Lower lobe of right lung (tissue), 2 donors: ENCODE data around the gene KRTAP10-4. TPM values are rescaled to one million over a fixed set of nuclear protein-coding genes. Genes with fewer than 3 reads are reported as not detected.
"Not testable (repeated sequence)": the region's sequence is repeated elsewhere in the genome, so short reads cannot be mapped to it uniquely, and the experiment has no call there.

Source experiments
- ATAC-seq, 2 donors: fragments of 200-7000 bp; cut with Tn5 transposase; one replicate each; pipeline ENCODE4 v1.9.1; 2020 to 2022; ENCODE audit warnings: mild to moderate bottlenecking in 2 of 2, moderate library complexity in 2 of 2
- DNase-seq: peaks from one replicate; pipeline ENCODE4 v3.0.0-alpha.2; 2020
- H3K27ac ChIP-seq: fragments of 200-600 bp; one replicate; pipeline ENCODE4 v1.8.0; 2022
- H3K27me3 ChIP-seq: fragments of 200-600 bp; one replicate; pipeline ENCODE4 v1.8.0; 2022; ENCODE audit warnings: low read depth
- H3K36me3 ChIP-seq: fragments of 200-600 bp; one replicate; pipeline ENCODE4 v1.8.0; 2022; ENCODE audit warnings: mild to moderate bottlenecking
- H3K4me1 ChIP-seq: fragments of 200-600 bp; one replicate; pipeline ENCODE4 v1.8.0; 2022
- H3K4me3 ChIP-seq: fragments of 200-600 bp; one replicate; pipeline ENCODE4 v1.8.0; 2022; ENCODE audit warnings: mild to moderate bottlenecking
- H3K9me3 ChIP-seq: fragments of 200-600 bp; one replicate; pipeline ENCODE4 v1.8.0; 2022
- intact Hi-C: fragments of 100-400 bp; cut with DNase I; formaldehyde crosslinking; loops from one replicate; pipeline ENCODE4 v1.11.0; 2022
- total RNA-seq: library from RNA; stranded (reverse); fragmentation: NEBNext Ultra II Directional; extraction: Animal tissue kit (Norgen Biotek cat#: 25700); gene quantifications from one replicate; pipeline ENCODE4 v1.2.1, GENCODE V29; 2021
- TF ChIP-seq, protein P1 (sequence below): fragments of 200-600 bp; IDR thresholded peaks from one replicate; pipeline ENCODE4 v1.8.0; 2022; ENCODE audit warnings: antibody characterized with exemption, mild to moderate bottlenecking
- donor health status: DM: no; HTN: yes; CAD: no; lungs with severe emphysema.

Gene KRTAP10-4
- total RNA-seq, 1 donor from 2014 or later: not detected

DNA sequence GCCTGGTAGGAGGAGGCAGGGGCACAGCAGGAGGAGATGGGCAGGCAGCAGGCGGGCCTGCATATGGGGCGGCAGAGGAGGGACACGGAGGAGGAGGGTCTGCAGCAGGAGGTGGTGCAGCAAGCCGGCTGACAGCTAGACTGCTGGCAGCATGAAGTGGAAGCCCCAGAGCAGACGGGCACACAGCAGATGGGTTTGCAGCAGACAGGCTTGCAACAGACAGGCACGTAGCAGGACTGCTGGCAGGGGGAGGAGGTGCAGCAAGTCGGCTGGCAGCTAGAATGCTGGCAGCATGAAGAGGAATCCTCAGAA, 6.3 kb downstream of the KRTAP10-4 start:
- Histone ChIP-seq H3K27me3 (peaks cover 5% of the 10 kb centered on the region), H3K4me1 (no peaks in the 10 kb centered on the region), H3K36me3 (no peaks in the 10 kb centered on the region), H3K9me3 (peaks cover 15% of the 10 kb centered on the region), H3K27ac (no peak overlapping the region), H3K4me3 (no peak overlapping the region)
- TF ChIP-seq, protein P1, sequence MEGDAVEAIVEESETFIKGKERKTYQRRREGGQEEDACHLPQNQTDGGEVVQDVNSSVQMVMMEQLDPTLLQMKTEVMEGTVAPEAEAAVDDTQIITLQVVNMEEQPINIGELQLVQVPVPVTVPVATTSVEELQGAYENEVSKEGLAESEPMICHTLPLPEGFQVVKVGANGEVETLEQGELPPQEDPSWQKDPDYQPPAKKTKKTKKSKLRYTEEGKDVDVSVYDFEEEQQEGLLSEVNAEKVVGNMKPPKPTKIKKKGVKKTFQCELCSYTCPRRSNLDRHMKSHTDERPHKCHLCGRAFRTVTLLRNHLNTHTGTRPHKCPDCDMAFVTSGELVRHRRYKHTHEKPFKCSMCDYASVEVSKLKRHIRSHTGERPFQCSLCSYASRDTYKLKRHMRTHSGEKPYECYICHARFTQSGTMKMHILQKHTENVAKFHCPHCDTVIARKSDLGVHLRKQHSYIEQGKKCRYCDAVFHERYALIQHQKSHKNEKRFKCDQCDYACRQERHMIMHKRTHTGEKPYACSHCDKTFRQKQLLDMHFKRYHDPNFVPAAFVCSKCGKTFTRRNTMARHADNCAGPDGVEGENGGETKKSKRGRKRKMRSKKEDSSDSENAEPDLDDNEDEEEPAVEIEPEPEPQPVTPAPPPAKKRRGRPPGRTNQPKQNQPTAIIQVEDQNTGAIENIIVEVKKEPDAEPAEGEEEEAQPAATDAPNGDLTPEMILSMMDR: no peak
- intact Hi-C loops: no loop called here
- ATAC-seq (no peak), DNase-seq (peak; percentile 12)

GRCh38 chr21:44580231-44580821, 6.8 kb downstream of the KRTAP10-4 start, which contains the start of gene KRTAP10-5:
TSS of gene KRTAP10-5 (minus strand) at chr21:44580604. CDS start at chr21:44580578, 26 bp downstream.
- not testable (repeated sequence) for ATAC-seq
- peak; percentile 32 for DNase-seq
- H3K9me3 ChIP-seq: peaks cover 15% of the 10 kb centered on the region

GRCh38 chr21:44581158-44581557, 7.6 kb downstream of the KRTAP10-4 start:
- intact Hi-C loops: no loop called here
- no peak overlapping the region for H3K4me3 ChIP-seq
- peaks cover 15% of the 10 kb centered on the region for H3K9me3 ChIP-seq
- DNase-seq (no peak), ATAC-seq (no peak)
- H3K4me1 ChIP-seq: no peaks in the 10 kb centered on the region
- peaks cover 11% of the 10 kb centered on the region for H3K27me3 ChIP-seq
- TF ChIP-seq, protein P1: no peak
- H3K36me3 ChIP-seq: no peaks in the 10 kb centered on the region
- no peak overlapping the region for H3K27ac ChIP-seq

More at GRCh38 chr21:44580231-44580821, 6.8 kb downstream of the KRTAP10-4 start, which contains the start of gene KRTAP10-5:
- H3K27ac ChIP-seq, H3K36me3 ChIP-seq, H3K4me3 ChIP-seq, H3K4me1 ChIP-seq, H3K27me3 ChIP-seq, intact Hi-C loops: not testable (repeated sequence)

- DNase-seq: no peak
- Histone ChIP-seq H3K36me3 (no peaks in the 10 kb centered on the region), H3K27ac (no peak overlapping the region), H3K4me3 (no peak overlapping the region), H3K4me1 (no peaks in the 10 kb centered on the region), H3K9me3 (peaks cover 10% of the 10 kb centered on the region), H3K27me3 (peaks cover 17% of the 10 kb centered on the region)
- intact Hi-C loops: no loop called here
- TF ChIP-seq, protein P1: no peak
- ATAC-seq: no peak
Observed at GRCh38 chr21:44582055-44582454, 8.5 kb downstream of the KRTAP10-4 start.

DNA sequence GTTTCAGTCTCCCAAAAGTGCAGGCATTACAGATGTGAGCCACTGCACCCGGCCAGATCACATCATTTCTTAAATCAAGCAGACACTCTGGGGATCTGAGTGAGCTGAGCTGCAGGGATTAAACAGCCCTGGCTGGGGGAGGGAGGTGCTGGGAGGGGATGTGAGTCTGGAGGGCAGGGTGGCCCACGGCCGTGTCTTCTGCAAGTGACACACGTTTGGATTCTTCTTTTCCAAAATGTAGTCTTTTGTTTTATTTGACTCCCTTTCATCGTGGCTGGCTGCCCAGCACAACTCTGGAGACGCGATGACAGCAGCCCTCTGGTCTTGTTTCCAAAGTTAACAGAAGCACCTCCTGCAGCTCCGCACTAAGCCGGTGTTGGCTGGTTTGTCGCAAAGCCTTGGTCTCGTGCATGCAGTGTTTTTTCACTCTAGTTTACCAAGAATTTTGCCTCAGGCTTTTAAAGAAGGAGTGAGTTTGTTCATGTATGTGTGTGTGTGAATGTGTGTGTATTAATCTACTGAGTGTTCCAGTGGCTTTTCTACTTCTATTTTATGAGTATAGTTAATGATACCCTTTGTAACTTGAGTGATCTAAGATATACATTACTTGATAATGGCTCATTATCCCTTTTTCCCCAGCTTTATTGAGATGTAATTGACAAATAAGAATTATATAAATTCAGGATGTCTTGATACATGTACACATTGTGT, 9.7 kb downstream of the KRTAP10-4 start:
- ATAC-seq (no peak), DNase-seq (no peak)
- intact Hi-C loops: no loop called here
- Histone ChIP-seq H3K9me3 (peaks cover 5% of the 10 kb centered on the region), H3K36me3 (no peaks in the 10 kb centered on the region), H3K4me3 (no peak overlapping the region), H3K27ac (no peak overlapping the region), H3K27me3 (peaks cover 17% of the 10 kb centered on the region), H3K4me1 (no peaks in the 10 kb centered on the region)
- TF ChIP-seq, protein P1: no peak

DNA sequence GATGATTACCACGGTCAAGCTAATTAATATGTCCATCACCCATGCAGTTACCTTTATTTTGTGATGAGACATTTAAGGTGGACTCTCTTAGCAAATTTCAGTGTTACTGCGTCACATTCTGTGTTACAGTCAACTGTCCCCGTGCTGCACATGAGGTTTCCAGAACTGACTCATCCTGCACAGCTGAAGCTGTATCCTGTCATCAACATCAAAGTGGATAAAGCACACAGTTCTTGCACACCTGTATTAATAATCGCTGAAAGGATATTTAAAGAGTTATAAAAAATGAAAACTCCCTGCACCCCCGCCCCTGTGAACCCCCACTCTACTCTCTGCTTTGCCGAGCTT, 10.2 kb downstream of the KRTAP10-4 start:
- Histone ChIP-seq H3K27ac (no peak overlapping the region), H3K36me3 (no peaks in the 10 kb centered on the region), H3K4me1 (no peaks in the 10 kb centered on the region), H3K4me3 (no peak overlapping the region), H3K27me3 (peaks cover 17% of the 10 kb centered on the region), H3K9me3 (peaks cover 5% of the 10 kb centered on the region)
- DNase-seq (no peak), ATAC-seq (no peak)
- intact Hi-C loops: no loop called here
- TF ChIP-seq, protein P1: no peak
